IMR-90 (cell line): Measurements from ENCODE around the gene B4GALNT3. TPM values are rescaled to one million over a fixed set of nuclear protein-coding genes. Genes with fewer than 3 reads are reported as not detected.

Experiments used
- ATAC-seq: fragments of 200-7000 bp; cut with Tn5 transposase; 2 replicates; pipeline ENCODE4 v1.9.1; 2020; ENCODE audit warnings: low read depth, mild to moderate bottlenecking, moderate library complexity
- BruUV-seq: library from RNA; stranded (reverse); fragments of 400-500 nt; replicated peaks from 2 replicates; lab custom pipeline; 2021; lab: Mats Ljungman, UMichigan
- CTCF ChIA-PET: fragments of 300-600 bp; formaldehyde crosslinking; extraction: SDS; loops from one replicate; lab custom pipeline; 2021; ENCODE audit warnings: antibody characterized with exemption; lab: Yijun Ruan, JAX
- POLR2A ChIA-PET: fragments of 300-600 bp; sonication (Branson Sonifier 250); formaldehyde crosslinking; loops from one replicate; lab custom pipeline; 2022; ENCODE audit warnings: antibody characterized with exemption; ENCODE audit not compliant: unreplicated experiment; lab: Charles Lee
- DNase-seq: peaks from one replicate; pipeline ENCODE4 v3.0.0; 2013
- H2AFZ ChIP-seq: replicated peaks from 2 replicates; pipeline ENCODE3; 2013; ENCODE audit warnings: low read length, mild to moderate bottlenecking; ENCODE audit not compliant: poor library complexity
- H2AK5ac ChIP-seq: 2 replicates; pipeline ENCODE4 v1.6.1; 2013; ENCODE audit warnings: low read depth, low read length, inconsistent platforms
- H2AK9ac ChIP-seq: replicated peaks from 2 replicates; pipeline ENCODE3; 2013; ENCODE audit warnings: mild to moderate bottlenecking, low read depth, low read length, moderate library complexity; ENCODE audit not compliant: poor library complexity
- H2BK120ac ChIP-seq: 2 replicates; pipeline ENCODE4 v1.6.1; 2013; ENCODE audit warnings: low read depth, low read length, inconsistent platforms
- H2BK15ac ChIP-seq: 3 replicates; pipeline ENCODE4 v1.6.1; 2013; ENCODE audit warnings: low read depth, low read length, inconsistent platforms
- H2BK20ac ChIP-seq: 2 replicates; pipeline ENCODE4 v1.6.1; 2013; ENCODE audit warnings: low read depth, mild to moderate bottlenecking, inconsistent platforms, low read length, moderate library complexity
- H2BK5ac ChIP-seq: 2 replicates; pipeline ENCODE4 v1.6.1; 2013; ENCODE audit warnings: mild to moderate bottlenecking, low read depth, low read length, inconsistent platforms; ENCODE audit not compliant: poor library complexity, severe bottlenecking
- H3K14ac ChIP-seq: replicated peaks from 2 replicates; pipeline ENCODE4 v1.6.1; 2013; ENCODE audit warnings: low read depth, low read length, inconsistent platforms
- H3K18ac ChIP-seq: 2 replicates; pipeline ENCODE4 v1.6.1; 2013; ENCODE audit warnings: low read depth, low read length, control low read depth
- H3K23ac ChIP-seq: 2 replicates; pipeline ENCODE4 v1.6.1; 2013; ENCODE audit warnings: low read depth, low read length, inconsistent platforms
- H3K27ac ChIP-seq: 2 replicates; pipeline ENCODE4 v1.5.1; 2013; ENCODE audit warnings: mild to moderate bottlenecking, control low read depth, low read length; ENCODE audit not compliant: insufficient read depth
- H3K27me3 ChIP-seq: 2 replicates; pipeline ENCODE4 v1.6.1; 2013; ENCODE audit warnings: low read length; ENCODE audit not compliant: control insufficient read depth, insufficient read depth
- H3K36me3 ChIP-seq: 2 replicates; pipeline ENCODE4 v1.6.1; 2013; ENCODE audit warnings: low read length, mixed read lengths; ENCODE audit not compliant: control insufficient read depth, insufficient read depth
- H3K4ac ChIP-seq: 2 replicates; pipeline ENCODE4 v1.6.1; 2013; ENCODE audit warnings: low read depth, low read length, inconsistent platforms
- H3K4me1 ChIP-seq: 2 replicates; pipeline ENCODE4 v1.6.1; 2013; ENCODE audit warnings: low read length, mixed read lengths; ENCODE audit not compliant: control insufficient read depth, insufficient read depth
- H3K4me2 ChIP-seq: 2 replicates; pipeline ENCODE4 v1.6.1; 2013; ENCODE audit warnings: low read depth, mild to moderate bottlenecking, control low read depth, low read length, moderate library complexity
- H3K4me3 ChIP-seq: 2 replicates; pipeline ENCODE4 v1.5.1; 2013; ENCODE audit warnings: low read depth, mild to moderate bottlenecking, control low read depth, low read length, moderate library complexity; ENCODE audit not compliant: insufficient read depth
- H3K56ac ChIP-seq: 2 replicates; pipeline ENCODE4 v1.6.1; 2013; ENCODE audit warnings: low read length, inconsistent platforms; ENCODE audit not compliant: insufficient read depth; ENCODE audit errors: extremely low read depth
- H3K79me1 ChIP-seq, 2 experiments: 2 replicates each; pipeline ENCODE4 v1.6.1; 2013; ENCODE audit warnings: low read length in 2 of 2, inconsistent platforms in 1 of 2, low read depth in 1 of 2
- H3K9ac ChIP-seq: 2 replicates; pipeline ENCODE4 v1.6.1; 2013; ENCODE audit warnings: low read depth, low read length, control low read depth
- H3K9me1 ChIP-seq: 2 replicates; pipeline ENCODE4 v1.6.1; 2013; ENCODE audit warnings: low read length, inconsistent platforms; ENCODE audit not compliant: insufficient read depth
- H3K9me3 ChIP-seq: 2 replicates; pipeline ENCODE4 v1.6.1; 2013; ENCODE audit warnings: low read length; ENCODE audit not compliant: control insufficient read depth, insufficient read depth
- H4K20me1 ChIP-seq: 2 replicates; pipeline ENCODE4 v1.6.1; 2013; ENCODE audit warnings: low read length, inconsistent platforms; ENCODE audit not compliant: insufficient read depth
- H4K5ac ChIP-seq: 2 replicates; pipeline ENCODE4 v1.6.1; 2013; ENCODE audit warnings: mild to moderate bottlenecking, low read depth, low read length, control low read depth
- H4K8ac ChIP-seq, 2 experiments: 2 replicates each; pipeline ENCODE4 v1.6.1; 2013; ENCODE audit warnings: low read depth in 2 of 2, low read length in 2 of 2, control low read depth in 1 of 2, inconsistent platforms in 1 of 2
- H4K91ac ChIP-seq: 2 replicates; pipeline ENCODE4 v1.6.1; 2013; ENCODE audit warnings: low read depth, low read length, inconsistent platforms; ENCODE audit not compliant: insufficient read depth
- CEBPB ChIP-seq: IDR thresholded peaks from 2 replicates; pipeline ENCODE4 v1.6.1; 2012; ENCODE audit warnings: low read depth, low read length, improper control_type of control experiment
- CHD1 ChIP-seq: IDR thresholded peaks from 2 replicates; pipeline ENCODE4 v1.6.1; 2012; ENCODE audit warnings: low read depth, low read length, improper control_type of control experiment
- CTCF ChIP-seq: conservative IDR thresholded peaks from 2 replicates; pipeline ENCODE4 v1.5.1; 2012; ENCODE audit warnings: mild to moderate bottlenecking, low read depth, low read length, improper control_type of control experiment
- ELK1 ChIP-seq: fragments of 150-350 bp; IDR thresholded peaks from 2 replicates; pipeline ENCODE4 v1.6.1; 2016; ENCODE audit warnings: low read depth, mild to moderate bottlenecking, low read length, moderate library complexity, borderline replicate concordance
- FOS ChIP-seq: fragments of 150-350 bp; IDR thresholded peaks from 2 replicates; pipeline ENCODE4 v1.6.1; 2016; ENCODE audit warnings: low read depth, low read length
- MAFK ChIP-seq: IDR thresholded peaks from 2 replicates; pipeline ENCODE4 v1.6.1; 2012; ENCODE audit warnings: low read depth, low read length, improper control_type of control experiment
- MAZ ChIP-seq: IDR thresholded peaks from 2 replicates; pipeline ENCODE4 v1.6.1; 2012; ENCODE audit warnings: low read depth, mild to moderate bottlenecking, low read length, improper control_type of control experiment, moderate library complexity, borderline replicate concordance
- NFE2L2 ChIP-seq: fragments of 150-350 bp; IDR thresholded peaks from 2 replicates; pipeline ENCODE4 v1.6.1; 2016; ENCODE audit warnings: low read depth, mild to moderate bottlenecking, low read length
- POLR2A ChIP-seq: IDR thresholded peaks from 2 replicates; pipeline ENCODE4 v1.6.1; 2012; ENCODE audit warnings: mild to moderate bottlenecking, low read depth, low read length
- RAD21 ChIP-seq: IDR thresholded peaks from 2 replicates; pipeline ENCODE4 v1.6.1; 2012; ENCODE audit warnings: low read length, improper control_type of control experiment
- RCOR1 ChIP-seq: IDR thresholded peaks from 2 replicates; pipeline ENCODE4 v1.6.1; 2012; ENCODE audit warnings: mild to moderate bottlenecking, low read length, improper control_type of control experiment; ENCODE audit not compliant: insufficient replicate concordance
- RFX5 ChIP-seq: IDR thresholded peaks from 2 replicates; pipeline ENCODE4 v1.8.0; 2012; ENCODE audit warnings: low read depth, mild to moderate bottlenecking, low read length, moderate library complexity
- SMC3 ChIP-seq: fragments of 150-350 bp; IDR thresholded peaks from 2 replicates; pipeline ENCODE4 v1.6.1; 2016; ENCODE audit warnings: low read depth, mild to moderate bottlenecking, antibody characterized with exemption, low read length, moderate library complexity
- USF2 ChIP-seq: fragments of 150-350 bp; IDR thresholded peaks from 2 replicates; pipeline ENCODE4 v1.6.1; 2017; ENCODE audit warnings: mild to moderate bottlenecking, antibody characterized with exemption, low read length, low read depth
- WGBS, 2 experiments: methylation state at CpG; one replicate each; pipeline versions ENCODE4 v1.1.5 to v1.1.7; 2013; ENCODE audit warnings: missing lambda C conversion rate in 2 of 2; ENCODE audit not compliant: insufficient read length in 1 of 2; ENCODE audit errors: extremely low coverage in 2 of 2; 5-methylcytosine and 5-hydroxymethylcytosine counted together
- dilution Hi-C: fragments of 300-500 bp; cut with HindIII; formaldehyde crosslinking; loops from one replicate; pipeline ENCODE4 v1.14.3; 2018; ENCODE audit warnings: low sequenced_read_pairs; ENCODE audit not compliant: unreplicated experiment
- in situ Hi-C: fragments of 300-500 bp; cut with MboI; formaldehyde crosslinking; loops from 3 replicates; pipeline ENCODE4 v1.14.3; 2019; ENCODE audit warnings: low sequenced_read_pairs, inconsistent platforms, mixed read lengths
- intact Hi-C: fragments of 100-400 bp; cut with micrococcal nuclease; formaldehyde crosslinking; loops from 2 replicates; pipeline ENCODE4 v1.10.0; 2022
- polyA plus RNA-seq, 3 experiments: library from polyadenylated mRNA; depleted of rRNA; stranded (reverse); fragments of >200 nt; gene quantifications; 2 replicates each; pipeline ENCODE4 v1.2.3, GENCODE V29; 2012; ENCODE audit warnings: low replicate concordance in 1 of 3
- total RNA-seq: library from RNA; depleted of rRNA; stranded (reverse); fragments of >200 nt; gene quantifications from 2 replicates; pipeline ENCODE4 v1.2.3, GENCODE V29; 2012

The B4GALNT3 gene
- total and polyA plus RNA-seq, 2 of the 4 experiments (the other 2 are of a cell fraction): not detected

GRCh38 chr12:418432-418831, 41.3 kb upstream of the B4GALNT3 start:
- H3K36me3 ChIP-seq: peaks cover 18% of the 10 kb centered on the region
- no peak overlapping the region for H3K23ac ChIP-seq
- DNase-seq: no peak
- no peak overlapping the region for H3K18ac ChIP-seq
- no peak overlapping the region for H2BK15ac ChIP-seq
- H3K27me3 ChIP-seq: no peaks in the 10 kb centered on the region
- TF ChIP-seq CEBPB (no peak), MAFK (no peak), POLR2A (no peak), CHD1 (no peak), RAD21 (no peak), MAZ (no peak), USF2 (no peak), CTCF (no peak), RCOR1 (no peak), SMC3 (no peak), FOS (no peak), ELK1 (no peak), RFX5 (no peak), NFE2L2 (no peak)
- H2BK120ac ChIP-seq: no peak overlapping the region
- no peak overlapping the region for H3K4me2 ChIP-seq
- H3K4me1 ChIP-seq: no peaks in the 10 kb centered on the region
- intact Hi-C loops: no loop called here
- ChIA-PET CTCF (interaction anchor here (0.6 to 1.1 kb wide), 2 partner anchors 10 to 16 kb away, joined by 3 read pairs; no protein-coding TSS in a partner anchor), POLR2A (no interaction called here)
- H3K14ac ChIP-seq: no peak overlapping the region
- H2AK9ac ChIP-seq: no peak overlapping the region
- in situ Hi-C loops: no loop called here
- peaks cover 4% of the 10 kb centered on the region; the same call in 1 of the 2 replicates for H3K9me1 ChIP-seq
- H3K79me1 ChIP-seq: no peaks in the 10 kb centered on the region; a peak in 1 of 4 replicates
- H3K27ac ChIP-seq: no peak overlapping the region
- no peak overlapping the region for H2BK20ac ChIP-seq
- no peaks in the 10 kb centered on the region for H4K20me1 ChIP-seq
- H4K91ac ChIP-seq: no peak overlapping the region
- H3K4me3 ChIP-seq: no peak overlapping the region
- H3K4ac ChIP-seq: no peak overlapping the region
- H2AFZ ChIP-seq: no peak overlapping the region
- H4K5ac ChIP-seq: no peak overlapping the region
- no peak overlapping the region for H3K9ac ChIP-seq
- H2AK5ac ChIP-seq: no peak overlapping the region
- dilution Hi-C loops: no loop called here
- no peak overlapping the region for H4K8ac ChIP-seq
- no TSS peak for BruUV-seq
- no peaks in the 10 kb centered on the region for H3K9me3 ChIP-seq
- no peak overlapping the region for H3K56ac ChIP-seq
- WGBS, 2 experiments: no CpG with 5 or more reads among the region's 6 CpGs
- ATAC-seq: no peak
- no peak overlapping the region for H2BK5ac ChIP-seq
